Measurements from ENCODE around the gene VIPR1.

- TF ChIP-seq CTCF (IDR thresholded peaks at IDR 0.05) (no peak), POLR2A (IDR thresholded peaks at IDR 0.05) (no peak)
These were observed 22.8 kb downstream of the VIPR1 start for GRCh38 chr3:42525212-42525611.

All from heart left ventricle (tissue), 13 donors.